GM21367 (cell line): ENCODE results near the gene CEP89.
"Not testable (repeated sequence)": the region's sequence is repeated elsewhere in the genome, so short reads cannot be mapped to it uniquely, and the experiment has no call there.

Experiments used
- ATAC-seq: cut with Tn5 transposase; IDR thresholded peaks from one replicate; pipeline ENCODE4 v1.9.1; 2021; ENCODE audit not compliant: unreplicated experiment

Gene CEP89

DNA sequence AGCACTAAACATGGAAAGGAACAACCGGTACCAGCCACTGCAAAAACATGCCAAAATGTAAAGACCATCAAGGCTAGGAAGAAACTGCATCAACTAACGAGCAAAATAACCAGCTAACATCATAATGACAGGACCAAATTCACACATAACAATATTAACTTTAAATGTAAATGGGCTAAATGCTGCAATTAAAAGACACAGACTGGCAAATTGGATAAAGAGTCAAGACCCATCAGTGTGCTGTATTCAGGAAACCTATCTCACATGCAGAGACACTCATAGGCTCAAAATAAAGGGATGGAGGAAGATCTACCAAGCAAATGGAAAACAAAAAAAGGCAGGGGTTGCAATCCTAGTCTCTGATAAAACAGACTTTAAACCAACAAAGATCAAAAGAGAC lies 123.7 kb downstream of the CEP89 start:
- ATAC-seq, result not testable (repeated sequence)

DNA sequence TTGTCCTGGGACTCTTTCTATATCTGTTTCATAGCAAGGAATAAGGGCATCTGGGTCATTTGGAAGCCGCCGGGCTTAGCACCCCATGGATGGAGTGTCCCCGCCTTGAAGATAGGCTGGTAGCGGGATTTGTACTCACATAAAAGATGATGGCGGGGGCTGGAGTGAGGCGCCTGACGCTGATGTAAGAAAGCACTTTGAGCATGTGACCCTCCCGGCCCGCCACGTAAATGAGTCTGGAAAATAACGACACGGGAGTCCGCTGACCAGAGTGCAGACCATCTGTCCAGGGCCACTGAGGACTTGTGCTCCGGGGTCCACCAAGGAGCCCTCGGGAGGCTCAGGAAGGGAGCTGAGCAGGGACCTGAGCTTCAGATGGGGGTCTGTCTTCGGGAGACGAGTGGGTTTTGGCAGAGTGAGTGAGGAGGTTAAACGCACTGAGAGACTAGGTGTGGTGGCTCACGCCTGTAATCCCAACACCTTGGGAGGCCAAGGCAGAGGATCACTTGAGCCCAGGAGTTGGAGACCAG lies 128.0 kb downstream of the CEP89 start:
- no peak for ATAC-seq

DNA sequence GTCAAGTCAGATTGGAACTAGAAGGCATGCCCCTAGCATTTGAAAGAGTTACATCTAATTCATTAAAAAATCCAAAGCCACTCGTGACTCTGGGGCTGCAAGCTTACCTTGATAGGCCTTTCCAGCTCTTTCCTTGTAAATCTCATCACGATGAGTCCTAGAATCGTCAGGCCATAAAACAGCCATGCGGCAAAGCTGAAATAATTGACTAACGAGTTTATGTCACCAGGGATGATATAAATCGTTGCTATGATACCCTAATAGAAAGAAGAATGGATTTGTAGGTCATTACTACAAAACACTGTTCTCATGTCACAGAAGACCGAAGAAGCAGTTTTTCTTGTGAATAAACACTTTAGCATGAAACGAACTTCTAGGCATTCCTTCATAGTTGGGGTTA lies 129.7 kb downstream of the CEP89 start:
- no peak for ATAC-seq

DNA sequence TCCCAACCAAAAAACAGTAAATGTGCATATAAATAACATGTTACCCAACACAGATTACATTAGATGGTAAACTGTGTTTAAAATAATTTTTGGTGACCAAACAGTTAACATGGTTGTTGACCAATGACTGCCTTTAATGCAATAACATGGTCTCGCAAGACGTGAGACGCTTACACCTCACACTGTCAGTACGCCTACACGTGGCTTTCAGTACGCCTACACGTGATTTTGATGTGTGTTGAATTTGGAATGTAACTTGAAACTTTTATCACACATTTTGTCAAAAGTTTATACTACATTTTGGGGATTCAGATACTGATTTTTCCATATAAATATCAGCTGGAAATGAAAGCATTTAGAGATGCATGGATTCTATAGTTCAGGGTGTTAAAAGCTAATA lies 134.2 kb downstream of the CEP89 start:
- ATAC-seq, result no peak

DNA sequence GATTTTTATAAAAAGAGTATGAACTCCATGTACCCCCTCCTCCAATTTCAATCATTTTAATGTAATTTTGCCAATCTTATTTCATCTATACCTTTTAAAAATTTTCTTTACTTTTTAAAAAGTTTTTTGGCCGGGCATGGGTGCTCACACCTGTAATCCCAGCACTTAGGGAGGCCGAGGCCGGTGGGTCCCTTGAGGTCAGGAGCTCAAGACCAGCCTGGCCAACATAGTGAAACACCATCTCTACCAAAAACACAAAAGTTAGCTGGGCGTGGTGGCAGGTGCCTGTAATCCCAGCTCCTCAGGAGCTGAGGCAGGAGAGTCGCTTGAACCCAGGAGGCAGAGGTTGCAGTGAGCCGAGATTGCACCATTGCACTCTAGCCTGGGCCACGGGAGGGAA lies 138.4 kb downstream of the CEP89 start:
- not testable (repeated sequence) for ATAC-seq

DNA sequence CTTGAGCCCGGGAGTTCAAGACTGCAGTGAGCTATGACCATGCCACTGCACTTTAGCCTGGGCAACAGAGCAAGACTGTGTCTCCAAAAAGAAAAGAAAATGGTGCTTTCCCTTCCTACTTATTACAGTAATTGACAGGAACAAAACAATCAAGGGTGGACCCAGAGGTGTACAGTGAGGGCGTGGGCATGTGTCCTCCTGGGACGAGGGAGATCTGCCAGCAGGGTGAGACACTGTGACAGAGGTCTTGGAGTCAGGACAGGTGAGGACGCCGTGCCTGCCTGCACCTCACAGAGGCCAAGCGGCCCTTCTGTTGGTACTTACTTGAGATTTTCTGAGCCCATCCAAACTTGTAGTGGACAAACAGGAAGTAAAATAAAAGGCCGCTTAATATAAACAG lies 138.9 kb downstream of the CEP89 start:
- ATAC-seq, result not testable (repeated sequence)

DNA sequence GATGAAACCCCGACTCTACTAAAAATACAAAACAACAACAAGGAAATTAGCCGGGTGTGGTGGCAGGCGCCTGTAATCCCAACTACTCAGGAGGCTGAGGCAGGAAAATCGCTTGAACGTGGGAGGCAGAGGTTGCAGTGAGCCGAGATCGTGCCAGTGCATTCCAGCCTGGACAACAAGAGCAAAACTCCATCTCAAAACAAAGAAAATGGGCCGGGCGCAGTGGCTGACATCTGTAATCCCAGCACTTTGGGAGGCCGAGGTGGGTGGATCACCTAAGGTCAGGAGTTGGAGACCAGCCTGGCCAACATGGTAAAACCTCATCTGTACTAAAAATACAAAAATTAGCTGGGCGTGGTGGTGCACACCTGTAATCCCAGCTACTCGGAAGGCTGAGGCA lies 139.7 kb downstream of the CEP89 start:
- ATAC-seq, result not testable (repeated sequence)

DNA sequence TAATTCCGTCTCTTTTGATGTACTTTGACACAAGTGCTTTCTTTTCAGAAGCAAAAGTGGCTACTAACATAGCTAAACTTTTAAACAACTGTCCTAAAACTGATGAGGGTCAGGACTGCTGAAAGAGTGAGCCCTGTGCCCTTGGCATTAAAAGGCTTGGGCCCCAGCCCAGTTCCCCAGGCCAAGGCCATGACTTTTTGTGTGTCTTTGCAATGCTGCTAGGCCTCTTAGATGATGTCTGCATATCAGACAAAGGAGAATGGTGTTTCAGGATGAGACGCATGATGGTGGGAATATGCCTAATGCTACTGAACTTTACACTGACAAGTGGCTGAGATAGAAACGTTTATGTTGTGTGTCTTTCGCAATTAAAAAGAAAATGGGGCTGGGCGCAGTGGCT lies 140.1 kb downstream of the CEP89 start:
- ATAC-seq, result no peak

DNA sequence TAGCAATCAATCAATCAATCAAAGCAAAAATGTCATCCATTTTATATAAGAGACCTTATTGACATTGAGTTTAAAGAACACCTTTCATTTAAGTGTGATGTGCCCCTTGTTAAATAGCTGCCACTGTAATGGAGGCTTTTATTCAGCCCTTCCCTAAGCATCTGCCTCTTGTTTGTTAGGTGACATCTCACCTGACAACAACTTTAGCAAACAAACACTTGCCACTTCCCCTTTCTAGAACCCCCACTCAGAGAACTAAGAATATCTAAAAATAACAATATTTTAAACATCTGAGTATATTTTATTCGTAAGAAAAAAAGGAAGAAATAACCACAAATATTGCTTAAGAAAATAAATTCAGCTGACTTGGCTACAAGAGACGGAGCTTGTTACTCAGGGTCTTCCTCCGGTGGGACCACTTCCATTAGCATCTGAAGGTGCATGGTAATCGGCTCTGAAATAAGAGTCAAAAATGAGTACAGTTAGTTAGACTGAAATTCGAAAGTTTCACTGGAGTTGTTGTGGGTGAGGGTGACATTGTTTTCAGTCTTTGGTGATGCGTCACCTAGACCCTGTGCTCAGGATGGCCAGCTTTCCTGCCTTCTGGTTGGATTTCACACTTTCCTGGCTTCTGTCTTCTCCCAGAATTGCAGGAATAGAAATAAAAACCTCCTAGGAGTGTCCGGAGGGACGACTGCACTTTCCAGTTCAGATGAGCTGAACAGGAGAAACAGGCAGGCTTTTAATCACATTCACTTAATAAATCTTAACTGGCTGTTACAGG lies 141.3 kb downstream of the CEP89 start:
- ATAC-seq, result no peak

DNA sequence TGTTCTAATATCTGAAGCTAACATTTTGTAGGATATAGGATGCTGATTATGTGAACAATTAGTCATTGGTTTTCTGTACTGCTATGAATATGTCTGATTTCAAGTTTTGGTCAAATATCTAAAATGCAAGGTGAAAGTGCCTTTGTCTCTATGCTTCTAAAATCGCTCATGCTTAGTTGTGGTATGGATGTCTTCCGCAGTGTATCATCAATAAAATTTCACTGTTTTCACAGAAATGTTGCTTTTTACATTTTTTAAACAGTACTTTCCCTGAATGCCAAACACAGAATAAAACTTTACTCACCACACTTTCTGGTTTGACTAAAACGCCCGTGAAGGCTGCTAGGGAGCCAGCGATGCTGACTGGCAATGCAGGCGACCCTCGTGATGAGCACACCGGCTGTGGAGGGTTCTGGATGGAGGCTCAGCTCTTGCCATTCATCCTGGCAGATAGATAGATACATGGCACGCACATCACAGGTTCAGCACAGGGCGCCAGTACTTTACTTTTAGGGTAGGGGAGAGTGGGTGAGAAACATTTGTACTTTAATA lies 142.3 kb downstream of the CEP89 start:
- ATAC-seq, result no peak

DNA sequence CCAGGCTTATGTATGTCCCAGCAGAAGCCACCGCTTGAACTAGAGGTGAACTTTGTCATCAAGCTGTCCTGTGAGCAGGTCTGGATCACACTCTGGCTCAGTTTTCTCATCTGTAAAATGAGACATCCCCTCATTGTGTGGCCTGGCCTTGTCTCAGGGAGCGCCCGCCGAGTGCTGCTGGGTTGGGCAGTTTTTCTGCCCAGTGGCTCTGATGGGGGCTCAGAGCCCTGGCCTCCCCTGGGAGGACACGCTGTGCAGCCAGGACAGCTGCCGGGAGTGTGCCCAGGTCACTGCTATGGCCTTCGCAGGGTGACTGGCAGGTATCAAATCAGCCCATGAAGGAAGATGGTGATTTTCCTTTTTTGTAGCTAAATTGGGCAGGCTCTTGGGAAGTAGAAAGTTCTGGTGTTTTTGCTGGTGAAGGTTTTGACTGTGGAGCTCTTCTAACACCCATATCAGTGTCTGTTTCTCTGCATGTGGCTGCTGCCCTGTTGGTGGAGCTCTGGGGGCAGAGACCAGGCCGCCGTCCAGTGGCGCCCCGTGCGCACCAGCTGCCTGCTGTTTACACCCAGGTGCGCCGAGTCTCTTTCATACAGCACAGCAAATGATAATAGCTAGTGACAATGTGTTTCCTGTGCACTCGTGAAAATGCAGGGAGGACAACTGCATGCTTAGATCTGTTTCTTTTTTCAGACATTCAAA lies 143.0 kb downstream of the CEP89 start:
- ATAC-seq, result no peak

DNA sequence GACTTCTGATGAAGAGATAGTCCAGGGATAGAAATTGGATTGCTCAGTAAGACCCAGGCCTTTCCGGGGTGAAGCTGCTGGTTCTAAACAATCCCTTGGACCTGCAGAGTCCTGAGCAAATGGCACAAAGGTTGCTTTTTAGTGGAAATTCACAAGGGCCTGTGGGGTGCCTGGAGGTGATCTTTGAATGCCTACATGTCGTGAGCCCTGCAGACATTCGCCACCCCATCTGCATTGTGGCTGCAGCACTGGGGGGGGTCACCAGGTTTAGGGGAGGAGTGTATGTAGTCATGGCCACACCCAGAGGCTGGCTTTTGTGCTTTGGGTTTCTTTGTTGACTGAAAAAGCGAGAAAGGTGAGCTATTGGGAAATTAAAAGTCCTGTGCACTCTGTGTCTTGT lies 143.6 kb downstream of the CEP89 start:
- no peak for ATAC-seq
